ENCODE data around the gene IKZF3.
"Not testable (repeated sequence)": the region's sequence is repeated elsewhere in the genome, so short reads cannot be mapped to it uniquely, and the experiment has no call there.

Gene IKZF3

DNA sequence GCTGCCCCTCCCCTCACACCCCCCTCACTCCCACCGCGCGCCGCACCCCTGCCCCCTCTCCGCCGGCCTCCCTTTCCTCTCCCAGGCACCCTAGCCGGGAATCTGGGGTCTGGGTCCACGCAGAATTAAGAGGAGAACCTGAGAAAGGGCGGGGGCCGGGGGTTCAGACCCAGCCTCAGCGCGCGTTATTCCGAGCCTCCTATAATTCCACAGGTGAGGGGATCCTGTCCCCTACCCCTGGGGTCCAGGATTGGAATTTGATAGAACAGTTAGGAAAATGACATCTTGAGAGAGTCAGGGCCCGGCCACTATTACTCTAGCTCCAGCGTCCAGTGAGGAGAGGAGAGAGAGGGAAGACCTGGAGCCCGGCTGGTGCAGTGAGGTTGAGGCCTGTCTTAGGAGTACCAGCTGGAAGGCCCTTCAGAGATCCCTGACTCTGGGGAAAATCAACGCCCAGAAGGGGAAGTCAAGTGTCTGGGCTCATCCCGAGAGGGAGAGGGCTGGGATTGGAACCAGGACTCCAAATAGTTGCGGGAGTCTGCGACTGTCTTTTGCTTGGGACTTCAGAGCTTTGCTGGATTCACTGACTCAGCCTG lies 109.1 kb downstream of the IKZF3 start:
- DNase-seq (ENCODE audit: low spot score), result no peak

DNA sequence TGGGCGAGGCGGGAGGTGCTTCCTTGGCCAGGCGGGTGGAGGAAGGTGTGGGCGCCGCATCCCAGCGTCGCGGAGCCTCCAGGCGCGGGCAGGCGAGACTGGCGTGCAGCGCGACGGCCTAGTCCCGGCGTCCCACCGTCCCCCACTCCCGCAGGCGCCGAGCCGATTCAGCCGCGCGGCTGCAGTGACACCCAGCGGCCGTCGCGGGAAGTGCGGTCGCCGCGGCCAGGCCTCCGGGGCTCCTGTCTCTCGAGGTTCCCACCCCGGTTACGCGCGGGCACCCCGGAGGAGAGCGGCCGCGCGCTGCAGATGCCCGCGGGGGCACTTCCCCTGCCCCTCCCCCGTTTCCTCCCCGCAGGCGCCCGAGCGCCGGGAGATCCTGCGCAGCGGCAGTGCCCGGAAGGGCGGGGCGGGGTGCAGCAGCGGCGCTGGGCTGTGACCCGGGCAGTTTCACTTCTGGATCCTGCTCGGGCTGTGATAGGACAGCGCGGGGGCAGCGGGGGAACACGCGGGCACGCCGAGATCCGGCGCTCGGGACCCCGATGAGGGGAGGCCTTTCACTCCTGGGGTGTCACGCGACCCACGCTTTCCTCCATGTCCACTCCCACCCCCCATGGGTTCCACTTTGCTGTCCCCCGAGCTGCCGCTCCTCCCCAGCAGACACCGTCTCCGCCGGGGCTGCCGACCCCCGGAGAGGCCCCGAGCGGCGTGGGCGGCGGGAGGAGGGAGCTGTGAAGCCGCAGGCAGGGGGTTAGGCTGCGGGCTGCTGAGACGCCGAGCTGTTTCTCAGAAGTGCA lies 109.8 kb downstream of the IKZF3 start:
- peak; percentile 98 for DNase-seq (ENCODE audit: low spot score)

DNA sequence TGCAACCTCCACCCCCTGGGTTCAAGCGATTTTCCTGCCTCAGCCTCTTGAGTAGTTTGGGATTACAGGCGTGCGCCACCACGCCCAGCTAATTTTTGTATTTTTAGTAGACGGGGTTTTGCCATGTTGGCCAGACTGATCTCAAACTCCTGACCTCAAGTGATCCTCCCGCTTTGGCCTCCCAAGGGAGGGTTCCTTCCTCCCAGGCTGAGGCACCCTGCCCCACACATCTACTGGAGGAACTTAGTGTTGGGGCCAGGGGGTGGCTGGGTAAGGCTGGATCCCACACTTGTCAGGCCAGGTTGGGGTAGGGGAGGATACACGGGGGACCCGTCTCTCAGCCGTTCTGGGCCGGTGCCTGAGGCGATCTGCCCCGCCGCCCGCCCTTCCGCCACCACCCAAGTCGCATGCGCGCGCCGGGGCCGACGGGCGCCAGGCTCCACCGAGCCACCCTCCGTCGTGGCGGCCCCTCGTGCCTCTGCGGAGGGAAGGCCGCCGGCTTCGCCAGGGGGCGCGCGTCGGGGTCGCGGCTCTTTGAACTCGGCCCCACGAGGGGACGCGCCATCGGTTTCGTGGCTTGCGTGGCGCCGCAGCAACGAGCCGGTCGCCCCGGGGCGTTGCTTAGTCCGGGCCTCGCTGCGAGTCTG lies 110.5 kb downstream of the IKZF3 start:
- DNase-seq (ENCODE audit: low spot score), result peak; percentile 80

DNA sequence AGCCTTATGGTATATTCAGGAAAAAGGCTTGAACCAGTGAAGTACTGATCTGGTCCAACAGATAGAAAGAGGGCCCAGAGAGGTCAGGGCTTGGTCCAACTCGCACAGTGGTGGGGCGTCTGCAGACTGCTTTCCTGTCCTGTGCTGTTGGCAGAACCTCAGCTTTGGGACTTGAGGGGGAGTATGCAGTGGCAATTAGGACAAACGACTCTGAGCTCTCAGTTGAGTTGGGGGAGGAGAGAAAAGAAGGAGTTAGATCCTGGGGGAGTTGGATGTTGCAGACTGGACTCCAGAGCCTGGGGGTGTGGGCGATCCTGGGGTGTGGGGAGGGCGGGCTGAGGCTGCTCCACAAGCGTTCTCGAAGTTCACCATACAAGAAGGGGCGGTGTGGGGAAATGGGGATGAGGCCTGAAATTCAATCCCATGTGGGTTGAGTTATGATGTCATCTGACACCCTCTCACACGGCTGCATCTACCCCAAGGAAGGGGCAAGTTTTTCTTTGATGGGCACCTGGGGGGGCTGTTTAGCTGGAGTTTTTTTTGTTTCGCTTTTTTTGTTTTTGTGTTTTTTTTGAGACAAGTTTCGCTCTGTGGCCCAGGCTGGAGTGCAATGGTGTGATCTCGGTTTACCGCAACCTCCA lies 111.8 kb downstream of the IKZF3 start:
- DNase-seq (ENCODE audit: low spot score), result no peak

DNA sequence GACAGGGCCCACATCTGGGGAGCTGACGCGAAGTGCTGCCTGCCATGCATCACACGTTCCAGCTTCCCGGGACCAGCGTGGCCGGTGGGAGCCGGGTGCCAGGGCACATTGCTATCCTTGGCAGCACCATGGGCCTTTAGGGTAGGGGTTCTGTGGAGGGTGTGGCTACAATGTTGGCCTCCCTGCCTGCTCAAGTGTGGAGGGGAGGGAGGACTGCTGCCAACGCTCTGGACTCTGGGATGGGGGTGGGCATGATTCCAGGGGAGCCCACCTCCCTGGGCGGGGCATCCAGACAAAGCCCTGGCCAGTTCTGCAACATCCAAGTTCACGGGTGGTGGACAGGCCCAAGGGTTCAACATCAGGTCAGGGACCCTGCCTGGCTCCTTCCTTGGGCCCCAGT lies 112.5 kb downstream of the IKZF3 start:
- no peak for DNase-seq (ENCODE audit: low spot score)

DNA sequence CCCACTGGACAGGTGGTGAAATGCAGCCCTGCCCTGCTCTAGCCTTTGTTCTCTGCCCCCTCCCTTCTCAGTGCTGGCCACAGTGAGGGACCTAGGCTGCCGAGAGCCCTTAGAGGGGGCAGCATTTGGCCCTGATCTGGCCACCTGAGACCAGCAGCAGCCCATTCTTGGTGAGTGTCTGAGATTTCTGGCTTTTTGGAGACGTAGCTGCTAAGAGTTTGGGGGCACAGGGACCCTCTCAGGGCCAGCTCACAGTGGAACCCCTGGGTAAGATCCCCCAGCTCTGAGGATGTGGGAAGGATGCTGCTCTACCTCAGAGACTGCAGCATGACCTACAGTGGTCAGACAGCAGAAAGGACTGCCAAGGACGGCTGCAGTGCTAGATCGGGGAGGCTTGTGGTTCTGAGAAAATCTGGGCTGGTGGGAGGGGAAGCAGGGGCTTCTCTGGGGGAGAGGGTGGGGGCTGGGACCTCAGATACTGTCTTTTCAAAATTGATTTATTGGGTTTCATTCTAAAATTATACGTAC lies 113.0 kb downstream of the IKZF3 start:
- DNase-seq (ENCODE audit: low spot score), result no peak

DNA sequence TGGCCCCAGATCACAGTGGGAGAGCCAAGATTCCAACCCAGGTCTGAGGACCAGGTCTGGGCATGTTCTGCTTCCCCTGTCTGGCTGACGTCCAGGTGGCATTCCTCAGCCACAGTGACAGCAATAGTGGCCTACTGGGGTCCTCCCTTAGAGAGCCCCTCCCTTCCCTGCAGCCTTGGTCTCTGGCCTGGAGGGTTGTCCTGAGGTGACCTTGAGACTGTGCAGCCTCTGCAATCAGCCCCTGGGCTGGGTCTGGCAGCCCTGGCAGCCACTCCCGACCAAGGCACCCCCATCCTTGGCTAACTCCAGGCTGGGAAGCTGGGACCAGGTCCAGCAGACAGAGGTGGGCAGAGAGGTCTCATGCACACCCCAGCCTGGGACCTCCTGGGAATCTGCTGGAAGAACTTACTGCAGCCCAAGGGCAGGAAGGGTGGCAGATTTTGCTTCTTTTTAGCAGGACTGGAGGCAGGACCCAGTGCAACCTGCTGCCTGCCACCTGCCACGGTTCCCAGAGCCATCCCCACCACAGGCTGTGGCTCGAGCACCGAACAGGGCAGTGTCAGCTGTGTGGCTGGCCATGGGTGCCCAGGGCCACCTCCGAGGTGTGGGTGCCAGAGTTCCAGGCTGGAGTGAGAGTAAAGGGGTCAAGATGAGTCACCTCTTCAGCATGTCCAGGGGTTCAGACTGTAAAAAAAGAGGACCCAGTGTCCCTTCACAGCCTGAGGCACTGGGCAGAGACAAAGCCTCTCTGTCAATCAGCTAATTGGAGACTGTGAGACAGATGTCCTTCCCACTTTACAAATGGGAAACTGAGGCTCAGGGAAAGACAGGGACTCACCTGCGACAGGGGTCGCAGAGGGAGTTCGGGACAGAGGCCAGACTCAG lies 113.7 kb downstream of the IKZF3 start:
- DNase-seq (ENCODE audit: low spot score), result no peak

DNA sequence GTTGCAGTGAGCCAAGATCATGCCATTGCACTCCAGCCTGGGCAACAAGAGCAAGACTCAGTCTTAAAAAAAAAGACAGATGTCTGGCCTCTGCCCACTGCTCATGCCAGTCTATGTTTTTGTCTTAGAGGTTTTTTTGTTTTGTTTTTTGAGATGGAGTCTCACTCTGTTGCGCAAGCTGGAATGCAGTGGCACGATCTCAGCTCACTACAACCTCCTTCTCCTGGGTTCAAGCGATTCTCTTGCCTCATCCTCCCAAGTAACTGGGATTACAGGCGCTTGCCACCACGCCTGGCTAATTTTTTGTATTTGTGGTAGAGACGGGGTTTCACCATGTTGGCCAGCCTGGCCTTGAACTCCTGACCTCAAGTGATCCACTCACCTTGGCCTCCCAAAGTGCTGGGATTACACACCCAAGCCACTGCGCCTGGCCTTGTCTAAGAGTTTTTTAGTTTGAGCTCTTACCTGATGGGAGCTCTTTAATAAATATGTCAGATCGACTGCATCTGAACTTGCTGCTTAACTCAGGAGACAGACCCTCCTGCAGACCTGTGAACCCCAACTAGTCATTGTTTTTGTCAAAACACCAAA lies 115.6 kb downstream of the IKZF3 start:
- not testable (repeated sequence) for DNase-seq (ENCODE audit: low spot score)

DNA sequence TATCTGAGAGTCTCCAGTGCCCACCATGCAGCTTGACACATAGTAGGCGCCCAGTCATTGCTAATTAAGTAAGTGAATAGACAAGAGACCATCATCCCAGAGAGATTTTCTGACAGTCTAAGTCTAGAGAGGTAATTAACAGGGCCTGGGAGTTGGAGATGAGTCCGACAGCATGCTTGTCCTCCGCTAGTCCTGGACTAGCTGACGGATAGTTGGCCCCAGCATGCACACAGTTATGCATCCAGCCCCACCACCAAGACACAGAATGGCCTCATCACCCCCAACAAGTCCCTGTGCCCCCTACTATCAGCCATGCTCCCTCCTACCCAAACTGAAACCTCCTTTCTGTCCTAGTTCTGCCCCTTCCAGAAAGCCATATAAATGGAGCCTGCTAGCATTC lies 116.4 kb downstream of the IKZF3 start:
- DNase-seq (ENCODE audit: low spot score), result no peak

DNA sequence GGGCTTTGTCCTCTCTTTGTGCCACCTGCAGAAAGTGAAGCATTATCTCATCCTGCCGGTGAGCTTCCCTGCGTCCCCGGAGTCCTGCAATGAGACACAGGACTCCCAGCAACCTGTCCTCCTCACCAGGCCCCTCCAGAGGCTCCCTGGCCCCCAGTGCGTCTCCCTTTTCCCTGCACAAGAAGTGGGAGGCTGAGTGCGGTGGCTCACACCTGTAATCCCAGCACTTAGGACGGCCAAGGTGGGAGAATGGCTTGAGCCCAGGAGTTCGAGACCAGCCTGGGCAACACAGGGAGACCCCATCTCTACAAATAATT lies 118.0 kb downstream of the IKZF3 start:
- no peak for DNase-seq (ENCODE audit: low spot score)

DNA sequence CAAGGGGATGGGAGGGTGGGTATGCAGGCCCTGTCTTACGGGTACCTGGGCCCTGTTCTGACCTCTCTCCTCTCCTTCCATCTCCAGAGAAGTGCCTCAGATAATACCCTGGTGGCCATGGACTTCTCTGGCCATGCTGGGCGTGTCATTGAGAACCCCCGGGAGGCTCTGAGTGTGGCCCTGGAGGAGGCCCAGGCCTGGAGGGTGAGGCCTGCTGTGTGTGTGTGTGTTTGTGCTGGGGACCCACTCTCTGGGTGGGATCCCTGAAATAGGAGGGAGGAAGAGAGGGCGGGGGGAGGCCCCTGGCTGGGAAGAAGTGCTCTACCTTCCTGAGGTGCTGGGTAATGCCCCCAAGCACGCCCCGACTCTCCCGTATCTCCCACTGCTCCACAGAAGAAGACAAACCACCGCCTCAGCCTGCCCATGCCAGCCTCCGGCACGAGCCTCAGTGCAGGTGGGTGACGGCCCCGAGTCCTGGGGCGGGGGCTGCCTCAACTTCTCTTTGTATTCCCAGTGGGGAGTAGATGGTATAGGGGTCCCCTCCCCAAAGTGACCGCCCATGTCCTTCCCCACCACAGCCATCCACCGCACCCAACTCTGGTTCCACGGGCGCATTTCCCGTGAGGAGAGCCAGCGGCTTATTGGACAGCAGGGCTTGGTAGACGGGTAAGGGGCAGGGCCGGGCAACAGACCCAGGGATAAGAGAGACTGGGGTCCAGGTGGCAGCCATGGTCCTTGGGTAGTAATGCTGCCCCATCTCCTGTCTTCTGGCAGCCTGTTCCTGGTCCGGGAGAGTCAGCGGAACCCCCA lies 118.6 kb downstream of the IKZF3 start:
- no peak for DNase-seq (ENCODE audit: low spot score)

DNA sequence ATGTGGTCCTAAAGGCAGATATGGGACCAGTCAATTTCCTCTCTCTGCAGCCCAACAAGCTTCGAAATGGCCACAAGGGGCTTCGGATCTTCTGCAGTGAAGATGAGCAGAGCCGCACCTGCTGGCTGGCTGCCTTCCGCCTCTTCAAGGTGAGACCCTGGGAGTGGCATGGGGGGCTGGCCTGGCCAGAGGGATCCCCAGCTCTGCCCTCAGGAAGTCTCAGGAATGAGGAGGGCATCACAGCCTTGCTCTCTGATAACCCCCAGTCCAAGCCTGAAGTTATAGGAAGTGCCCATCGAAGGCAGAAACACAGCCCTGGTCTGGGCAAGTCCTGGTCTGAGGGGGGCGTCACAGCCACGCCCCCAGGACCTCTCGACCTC lies 119.3 kb downstream of the IKZF3 start:
- DNase-seq (ENCODE audit: low spot score), result no peak

DNA sequence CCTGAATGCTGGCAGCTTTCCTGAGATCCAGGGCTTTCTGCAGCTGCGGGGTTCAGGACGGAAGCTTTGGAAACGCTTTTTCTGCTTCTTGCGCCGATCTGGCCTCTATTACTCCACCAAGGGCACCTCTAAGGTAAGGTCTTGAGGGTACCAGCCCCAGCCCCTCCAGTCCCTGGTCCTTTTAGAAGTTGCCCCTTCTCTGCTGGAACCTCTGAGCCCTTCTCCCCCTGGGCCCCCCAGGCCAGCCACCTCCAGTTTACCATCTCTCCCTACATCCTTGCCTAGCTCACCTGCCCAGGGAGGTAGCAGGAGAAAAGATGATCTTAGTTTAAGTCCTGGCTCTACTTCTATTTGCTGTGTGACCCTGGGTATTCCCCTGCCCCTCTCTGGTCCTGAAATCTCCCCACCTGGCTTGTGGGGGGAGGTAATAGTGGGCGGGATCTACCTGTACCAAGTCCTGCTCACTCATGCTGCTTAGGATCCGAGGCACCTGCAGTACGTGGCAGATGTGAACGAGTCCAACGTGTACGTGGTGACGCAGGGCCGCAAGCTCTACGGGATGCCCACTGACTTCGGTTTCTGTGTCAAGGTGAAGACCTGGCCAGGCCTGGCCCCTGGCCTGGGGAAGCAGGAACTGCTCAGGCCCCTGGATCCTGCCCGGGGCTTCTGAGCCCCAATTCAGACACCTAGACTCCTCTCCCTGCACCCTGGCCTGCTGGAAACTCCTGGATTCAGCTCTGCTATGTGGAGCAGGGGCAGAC lies 119.9 kb downstream of the IKZF3 start:
- DNase-seq (ENCODE audit: low spot score), result no peak

DNA sequence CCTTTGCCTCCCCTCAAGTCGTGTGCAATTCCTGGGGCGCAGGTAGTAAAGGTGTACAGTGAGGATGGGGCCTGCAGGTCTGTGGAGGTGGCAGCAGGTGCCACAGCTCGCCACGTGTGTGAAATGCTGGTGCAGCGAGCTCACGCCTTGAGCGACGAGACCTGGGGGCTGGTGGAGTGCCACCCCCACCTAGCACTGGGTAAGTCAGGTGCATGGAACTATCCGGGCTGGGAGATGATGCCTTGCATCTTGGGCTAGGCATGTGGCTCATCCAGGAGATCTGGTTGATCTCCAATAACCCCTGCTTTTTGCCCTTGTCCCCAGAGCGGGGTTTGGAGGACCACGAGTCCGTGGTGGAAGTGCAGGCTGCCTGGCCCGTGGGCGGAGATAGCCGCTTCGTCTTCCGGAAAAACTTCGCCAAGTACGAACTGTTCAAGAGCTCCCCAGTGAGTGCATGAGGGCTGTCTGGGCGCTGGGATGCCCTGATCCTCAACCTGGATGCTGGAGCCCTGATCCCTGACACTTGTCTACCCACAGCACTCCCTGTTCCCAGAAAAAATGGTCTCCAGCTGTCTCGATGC lies 121.2 kb downstream of the IKZF3 start:
- DNase-seq (ENCODE audit: low spot score), result no peak

DNA sequence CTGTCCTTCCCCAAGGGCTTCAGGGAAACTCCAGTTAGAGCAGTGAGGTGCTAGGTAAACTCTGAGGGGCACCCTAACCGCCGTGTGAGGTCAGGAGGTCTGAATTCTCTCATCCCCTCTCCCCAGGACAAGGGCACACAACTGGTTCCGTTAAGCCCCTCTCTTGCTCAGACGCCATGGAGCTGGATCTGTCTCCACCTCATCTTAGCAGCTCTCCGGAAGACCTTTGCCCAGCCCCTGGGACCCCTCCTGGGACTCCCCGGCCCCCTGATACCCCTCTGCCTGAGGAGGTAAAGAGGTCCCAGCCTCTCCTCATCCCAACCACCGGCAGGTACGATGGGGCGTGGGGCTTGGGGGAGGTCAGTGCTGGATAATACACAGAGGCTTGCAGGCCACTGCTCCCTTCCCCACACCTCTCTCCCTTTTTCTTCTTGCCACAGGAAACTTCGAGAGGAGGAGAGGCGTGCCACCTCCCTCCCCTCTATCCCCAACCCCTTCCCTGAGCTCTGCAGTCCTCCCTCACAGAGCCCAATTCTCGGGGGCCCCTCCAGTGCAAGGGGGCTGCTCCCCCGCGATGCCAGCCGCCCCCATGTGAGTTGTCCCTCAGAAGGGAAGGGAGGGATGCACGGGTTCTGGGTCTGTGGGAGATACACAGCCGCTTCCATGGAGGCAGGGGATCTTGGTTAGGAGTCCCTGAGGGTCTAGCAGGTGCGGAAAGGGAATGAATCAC lies 121.8 kb downstream of the IKZF3 start:
- no peak for DNase-seq (ENCODE audit: low spot score)

DNA sequence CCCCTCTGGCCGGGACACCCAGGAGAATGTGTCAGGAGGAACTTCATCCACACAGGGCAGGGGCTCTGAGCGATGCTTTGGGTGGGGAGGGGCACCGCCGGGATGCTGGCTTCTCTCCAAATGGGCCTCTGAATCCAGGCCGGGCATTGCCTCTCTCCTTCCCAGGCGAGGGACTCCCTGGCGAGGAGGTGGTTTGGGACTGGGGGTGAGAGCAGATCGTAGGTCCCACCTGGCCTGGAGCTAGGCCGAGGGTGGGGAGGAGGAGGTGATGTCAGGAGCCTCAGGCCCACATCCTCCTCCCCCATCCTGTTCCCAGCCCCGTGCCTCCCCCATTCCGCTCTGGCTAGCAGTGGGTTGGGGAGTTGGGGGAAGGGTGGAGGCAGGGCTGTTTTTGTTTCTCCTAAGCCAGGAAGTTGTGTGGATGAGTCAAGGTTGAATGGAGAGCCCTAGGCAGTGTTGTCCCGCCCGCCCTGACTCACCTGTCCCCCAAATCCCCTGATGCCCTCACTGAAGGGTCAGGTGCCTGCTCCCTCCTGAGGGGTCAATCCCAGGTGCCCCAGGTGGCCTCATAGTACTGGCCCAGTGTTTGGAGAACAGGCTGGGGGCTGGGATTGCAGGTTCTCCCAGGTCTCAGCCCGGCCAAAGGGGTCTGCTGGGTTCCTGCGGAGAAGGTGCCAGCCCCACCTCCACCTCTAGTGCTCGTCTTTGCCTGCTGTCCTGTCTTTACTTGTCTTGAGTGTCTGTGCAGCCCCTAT lies 123.6 kb downstream of the IKZF3 start:
- DNase-seq (ENCODE audit: low spot score), result no peak

DNA sequence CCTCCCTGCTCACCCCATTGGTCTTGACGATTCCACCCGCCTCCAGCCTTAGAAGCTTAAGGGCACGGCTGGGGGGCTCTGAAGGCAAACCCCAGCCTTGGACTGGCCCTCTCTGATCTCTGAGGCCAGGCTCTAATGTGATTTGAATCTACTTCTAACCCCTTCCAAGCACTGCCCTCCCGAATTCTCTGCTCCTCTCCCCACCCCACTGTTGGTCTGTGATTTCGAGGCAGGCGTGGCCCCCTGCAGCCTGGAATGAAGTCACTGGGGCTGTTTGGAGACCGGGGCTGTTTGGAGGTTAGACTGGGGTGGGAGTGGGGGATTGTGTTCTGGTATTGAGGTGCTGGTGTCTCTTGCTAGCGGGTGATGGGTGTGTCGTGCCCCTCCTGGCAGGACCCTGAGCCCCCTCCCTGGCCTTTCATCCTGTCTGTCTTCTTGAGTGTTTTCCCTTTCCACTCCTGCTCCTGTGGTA lies 124.2 kb downstream of the IKZF3 start:
- DNase-seq (ENCODE audit: low spot score), result no peak
